ENCODE results near the gene TOM1L2. TPM values are rescaled to one million over a fixed set of nuclear protein-coding genes. Genes with fewer than 3 reads are reported as not detected.
"Not testable (repeated sequence)": the region's sequence is repeated elsewhere in the genome, so short reads cannot be mapped to it uniquely, and the experiment has no call there.

The TOM1L2 gene
- total and polyA plus RNA-seq, 2 experiments from 2014 or later: 21.5 to 29.6 TPM

GRCh38 chr17:17958982-17959381 lies 13.2 kb downstream of the TOM1L2 start:
- peak overlapping the region; percentile 54 for H3K4me2 ChIP-seq
- no peak for DNase-seq (ENCODE audit: low spot score)
- peaks cover 18% of the 10 kb centered on the region for H3K4me1 ChIP-seq (ENCODE audit: insufficient read depth)
- H3K27ac ChIP-seq: peak overlapping the region; percentile 79
- no peaks in the 10 kb centered on the region for H3K9me2 ChIP-seq (replicated peaks; ENCODE audit: insufficient read depth)
- H2AFZ ChIP-seq: no peak overlapping the region
- peaks cover 79% of the 10 kb centered on the region for H3K79me2 ChIP-seq
- TF ChIP-seq CTCF (IDR thresholded peaks at IDR 0.05; ENCODE audit: poor library complexity) (no peak), EZH2phosphoT487 (IDR thresholded peaks at IDR 0.05; ENCODE audit: low read depth, severe bottlenecking, unreplicated experiment) (no peak), EZH2 (IDR thresholded peaks at IDR 0.05; ENCODE audit: borderline replicate concordance) (no peak)
- no peaks in the 10 kb centered on the region for H3K36me3 ChIP-seq (replicated peaks; ENCODE audit: insufficient read depth, low read depth)
- no peaks in the 10 kb centered on the region for H3K27me3 ChIP-seq
- no peak overlapping the region for H3K4me3 ChIP-seq
- H3K9me3 ChIP-seq (ENCODE audit: low read depth): no peaks in the 10 kb centered on the region
- WGBS (ENCODE audit: low lambda C conversion rate, missing lambda C conversion rate): 89% methylated on average over 5 of the region's 5 CpGs
- H4K20me1 ChIP-seq (ENCODE audit: insufficient read depth, poor library complexity, severe bottlenecking): peaks cover 12% of the 10 kb centered on the region

- Histone ChIP-seq H3K4me1 (ENCODE audit: insufficient read depth) (peaks cover 18% of the 10 kb centered on the region), H3K36me3 (replicated peaks; ENCODE audit: insufficient read depth, low read depth) (no peaks in the 10 kb centered on the region), H2AFZ (no peak overlapping the region), H3K27me3 (no peaks in the 10 kb centered on the region), H3K27ac (peak overlapping the region; percentile 79), H3K4me2 (no peak overlapping the region), H3K79me2 (peaks cover 80% of the 10 kb centered on the region), H3K4me3 (no peak overlapping the region), H3K9me2 (replicated peaks; ENCODE audit: insufficient read depth) (no peaks in the 10 kb centered on the region), H4K20me1 (ENCODE audit: insufficient read depth, poor library complexity, severe bottlenecking) (peaks cover 6% of the 10 kb centered on the region), H3K9me3 (ENCODE audit: low read depth) (no peaks in the 10 kb centered on the region)
- DNase-seq (ENCODE audit: low spot score): no peak
- 88% methylated on average over 7 of the region's 7 CpGs for WGBS (ENCODE audit: low lambda C conversion rate, missing lambda C conversion rate)
- no peak for TF ChIP-seq CTCF (IDR thresholded peaks at IDR 0.05; ENCODE audit: poor library complexity)
These were observed 14.7 kb downstream of the TOM1L2 start for GRCh38 chr17:17957584-17957916.

- Histone ChIP-seq H3K79me2 (peaks cover 75% of the 10 kb centered on the region), H3K4me1 (ENCODE audit: insufficient read depth) (peaks cover 18% of the 10 kb centered on the region)
- H3K9me2 ChIP-seq (replicated peaks; ENCODE audit: insufficient read depth); H3K9me3 ChIP-seq (ENCODE audit: low read depth); DNase-seq (ENCODE audit: low spot score); H3K27ac ChIP-seq; H3K4me3 ChIP-seq; H3K36me3 ChIP-seq (replicated peaks; ENCODE audit: insufficient read depth, low read depth); H2AFZ ChIP-seq; H3K4me2 ChIP-seq; H3K27me3 ChIP-seq; H4K20me1 ChIP-seq (ENCODE audit: insufficient read depth, poor library complexity, severe bottlenecking): not testable (repeated sequence)
- 97% methylated on average over 12 of the region's 12 CpGs for WGBS (ENCODE audit: low lambda C conversion rate, missing lambda C conversion rate)
These were observed 16.3 kb downstream of the TOM1L2 start for GRCh38 chr17:17955790-17956341.

GRCh38 chr17:17954079-17954478 lies 18.1 kb downstream of the TOM1L2 start:
- Histone ChIP-seq H3K4me3 (no peak overlapping the region), H3K27ac (no peak overlapping the region), H2AFZ (no peak overlapping the region), H3K9me2 (replicated peaks; ENCODE audit: insufficient read depth) (no peaks in the 10 kb centered on the region), H4K20me1 (ENCODE audit: insufficient read depth, poor library complexity, severe bottlenecking) (no peaks in the 10 kb centered on the region), H3K79me2 (peaks cover 74% of the 10 kb centered on the region), H3K36me3 (replicated peaks; ENCODE audit: insufficient read depth, low read depth) (no peaks in the 10 kb centered on the region), H3K9me3 (ENCODE audit: low read depth) (no peaks in the 10 kb centered on the region), H3K4me2 (no peak overlapping the region), H3K27me3 (no peaks in the 10 kb centered on the region), H3K4me1 (ENCODE audit: insufficient read depth) (peaks cover 5% of the 10 kb centered on the region)
- WGBS (ENCODE audit: low lambda C conversion rate, missing lambda C conversion rate): 100% methylated on average over 3 of the region's 3 CpGs
- TF ChIP-seq EZH2 (IDR thresholded peaks at IDR 0.05; ENCODE audit: borderline replicate concordance) (no peak), EZH2phosphoT487 (IDR thresholded peaks at IDR 0.05; ENCODE audit: low read depth, severe bottlenecking, unreplicated experiment) (no peak)
- no peak for DNase-seq (ENCODE audit: low spot score)
